SJSA1 (cell line): ENCODE measurements around the gene TSPAN3. TPM values are rescaled to one million over a fixed set of nuclear protein-coding genes. Genes with fewer than 3 reads are reported as not detected.

Experiments used
- DNase-seq, 2 experiments: peaks; one replicate each; pipeline ENCODE4 v3.0.0-alpha.2; 2015 to 2020; ENCODE audit warnings: low spot score in 2 of 2, low read depth in 1 of 2
- H3K27ac ChIP-seq: fragments of 250-450 bp; sonication (Bioruptor Pico); 2 replicates; pipeline ENCODE4 v1.5.1; 2020; ENCODE audit warnings: mild to moderate bottlenecking, moderate library complexity
- H3K27me3 ChIP-seq: fragments of 250-450 bp; sonication (Bioruptor Pico); replicated peaks from 2 replicates; pipeline ENCODE4 v1.5.1; 2020; ENCODE audit warnings: mild to moderate bottlenecking, moderate library complexity
- H3K36me3 ChIP-seq: fragments of 250-450 bp; sonication (Bioruptor Pico); 2 replicates; pipeline ENCODE4 v1.5.1; 2020; ENCODE audit warnings: mild to moderate bottlenecking
- H3K4me1 ChIP-seq: fragments of 250-450 bp; sonication (Bioruptor Pico); replicated peaks from 2 replicates; pipeline ENCODE4 v1.6.1; 2021; ENCODE audit warnings: mild to moderate bottlenecking
- H3K4me3 ChIP-seq: fragments of 250-450 bp; sonication (Bioruptor Pico); 2 replicates; pipeline ENCODE4 v1.5.1; 2020; ENCODE audit warnings: mild to moderate bottlenecking
- H3K9me3 ChIP-seq: fragments of 250-450 bp; sonication (Bioruptor Pico); replicated peaks from 2 replicates; pipeline ENCODE4 v1.5.1; 2020; ENCODE audit warnings: mild to moderate bottlenecking
- total RNA-seq: library from RNA; depleted of rRNA; stranded (reverse); fragments of >200 nt; shearing (Covaris generic); gene quantifications from 2 replicates; pipeline ENCODE4 v1.2.3, GENCODE V29; 2014; rRNA removed

TSPAN3 gene
- total RNA-seq, 1 experiment from 2014 or later: 331 TPM

DNA sequence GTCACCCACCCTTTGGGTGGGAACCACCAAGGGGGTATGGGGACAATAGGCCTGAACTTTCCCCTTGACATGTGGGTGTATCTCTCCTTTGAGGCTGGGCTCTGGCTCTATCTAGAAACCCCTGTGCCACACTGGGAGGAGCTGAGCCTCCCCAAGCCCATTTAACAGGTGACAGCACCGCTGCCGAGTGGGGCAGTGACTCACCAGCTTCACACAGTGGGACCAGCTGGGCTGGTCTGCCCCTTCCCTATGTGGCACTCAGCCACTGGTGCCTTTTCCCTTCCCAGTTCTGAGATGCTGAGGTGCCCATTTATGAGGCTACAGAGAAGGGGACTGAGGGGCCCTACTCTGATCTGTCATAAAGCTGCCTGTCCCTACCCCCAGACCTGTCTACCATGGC lies 70.9 kb downstream of the TSPAN3 start:
- Histone ChIP-seq H3K9me3 (no peaks in the 10 kb centered on the region), H3K27me3 (no peaks in the 10 kb centered on the region), H3K36me3 (no peaks in the 10 kb centered on the region), H3K27ac (no peak overlapping the region), H3K4me1 (no peaks in the 10 kb centered on the region), H3K4me3 (no peak overlapping the region)
- DNase-seq: no peak

DNA sequence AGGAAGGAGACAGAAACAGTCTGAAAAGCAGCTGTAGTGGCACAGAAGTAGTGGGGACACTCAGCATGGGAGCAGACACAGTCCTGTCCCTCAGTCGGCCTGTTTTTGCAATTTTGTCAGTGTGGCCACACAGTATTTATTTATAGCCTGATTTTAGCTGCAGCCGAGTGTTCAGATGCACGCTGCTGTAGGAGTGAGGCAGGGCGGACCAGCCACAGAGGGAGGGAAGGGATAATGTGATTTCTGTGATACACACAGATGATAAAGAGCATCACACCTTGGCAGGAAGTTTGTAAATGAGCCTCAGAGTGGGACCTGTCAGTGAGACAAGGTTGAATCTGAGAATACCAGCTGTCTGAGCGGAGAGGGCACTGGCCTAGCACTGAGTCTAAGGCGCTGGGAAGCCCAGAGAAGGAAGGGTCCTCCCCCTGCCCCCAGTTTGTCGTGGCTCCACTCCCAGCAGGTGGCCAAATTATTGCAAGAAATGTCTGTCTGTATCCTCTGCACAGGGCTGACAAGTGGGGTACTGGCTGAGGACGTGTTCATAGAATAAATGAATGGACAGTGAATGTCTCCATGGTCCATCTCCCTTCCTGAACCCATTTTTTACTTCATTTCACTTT lies 72.1 kb downstream of the TSPAN3 start:
- no peak overlapping the region for H3K27ac ChIP-seq
- H3K4me3 ChIP-seq: no peak overlapping the region
- no peak for DNase-seq
- H3K27me3 ChIP-seq: no peaks in the 10 kb centered on the region
- H3K36me3 ChIP-seq: no peaks in the 10 kb centered on the region
- no peaks in the 10 kb centered on the region for H3K9me3 ChIP-seq
- H3K4me1 ChIP-seq: no peaks in the 10 kb centered on the region

GRCh38 chr15:76996526-76997401 lies 74.1 kb downstream of the TSPAN3 start:
- Histone ChIP-seq H3K4me1 (no peaks in the 10 kb centered on the region), H3K36me3 (no peaks in the 10 kb centered on the region), H3K9me3 (no peaks in the 10 kb centered on the region), H3K27ac (no peak overlapping the region), H3K4me3 (no peak overlapping the region), H3K27me3 (no peaks in the 10 kb centered on the region)
- no peak for DNase-seq

DNA sequence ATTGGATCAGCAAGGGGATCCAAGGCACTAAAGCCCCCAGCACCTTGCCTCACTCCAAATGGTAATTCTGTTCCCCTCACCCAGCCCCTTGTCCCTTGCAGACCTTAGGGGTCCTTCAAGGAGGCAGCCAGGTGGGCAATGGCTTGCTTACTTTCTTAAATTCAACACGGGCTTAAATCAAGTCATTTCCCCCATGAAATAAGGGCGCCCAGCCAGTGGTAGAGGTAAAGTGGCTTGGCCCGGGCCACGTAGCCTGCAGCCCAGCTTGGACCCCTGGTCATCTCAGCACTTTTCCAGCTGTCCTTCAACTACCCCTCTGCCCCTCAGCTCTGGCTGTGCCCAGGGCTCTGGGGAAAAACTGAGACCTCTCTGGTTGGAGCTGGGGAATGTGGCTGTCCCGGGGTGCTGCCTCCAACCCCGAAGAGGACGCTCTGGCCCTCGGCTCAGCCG lies 74.8 kb downstream of the TSPAN3 start:
- no peak for DNase-seq
- Histone ChIP-seq H3K4me1 (no peaks in the 10 kb centered on the region), H3K4me3 (no peak overlapping the region), H3K36me3 (no peaks in the 10 kb centered on the region), H3K27ac (no peak overlapping the region), H3K9me3 (no peaks in the 10 kb centered on the region), H3K27me3 (no peaks in the 10 kb centered on the region)

DNA sequence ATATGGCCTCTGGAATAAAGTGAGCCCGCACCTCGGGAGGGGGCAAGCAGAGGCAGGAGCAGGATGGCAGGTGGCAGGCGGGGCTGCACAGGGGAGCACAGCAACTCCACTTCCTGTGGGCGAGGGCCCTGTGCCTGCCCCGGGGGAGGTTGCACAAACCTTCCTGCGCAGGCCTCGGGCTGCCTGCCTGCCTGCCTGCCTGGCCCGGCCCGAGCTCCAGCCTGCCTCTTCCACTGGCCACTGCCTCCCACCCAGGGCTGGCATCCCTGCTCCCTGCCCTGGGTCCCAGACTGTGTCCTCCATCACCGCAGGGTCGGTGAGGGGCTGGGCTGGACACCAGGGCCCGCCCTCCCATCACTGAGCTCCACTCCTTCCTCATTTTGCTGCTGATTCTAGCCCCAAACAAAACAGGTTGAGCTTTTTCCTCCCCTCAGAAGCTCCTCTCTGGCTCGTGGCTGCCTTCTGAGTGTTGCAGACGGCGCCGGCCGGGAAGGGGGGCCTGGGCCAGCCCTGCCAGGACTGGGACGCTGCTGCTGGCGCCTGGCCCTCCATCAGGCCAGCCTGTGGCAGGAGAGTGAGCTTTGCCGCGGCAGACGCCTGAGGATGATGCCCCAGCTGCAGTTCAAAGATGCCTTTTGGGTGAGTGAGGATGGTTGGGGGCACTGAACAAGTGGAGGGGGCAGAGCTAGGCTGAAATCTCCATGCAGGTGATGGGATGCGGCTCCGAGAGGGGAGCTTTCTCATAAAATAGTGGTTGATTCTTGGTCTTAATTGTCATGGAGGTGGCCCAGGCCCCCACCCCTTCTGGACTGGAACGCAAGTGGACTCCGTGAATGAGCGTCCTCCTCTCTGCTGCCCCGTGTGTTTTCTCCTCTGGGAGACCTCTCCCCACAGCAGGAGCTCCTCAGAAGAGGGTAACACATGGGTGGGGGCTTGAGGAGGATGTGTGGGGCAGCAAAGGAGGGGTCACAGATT lies 75.7 kb downstream of the TSPAN3 start, which contains the start of gene PSTPIP1:
TSS of gene PSTPIP1 (plus strand) at position 156 of the 975 bp plus-strand sequence. CDS start at position 604, 448 bp downstream.
- Histone ChIP-seq H3K27me3 (no peaks in the 10 kb centered on the region), H3K4me3 (no peak within 1 kb of the TSS), H3K27ac (no peak within 1 kb of the TSS), H3K4me1 (no peaks in the 10 kb centered on the region), H3K9me3 (no peaks in the 10 kb centered on the region), H3K36me3 (no peaks in the 10 kb centered on the region)
- no peak for DNase-seq

GRCh38 chr15:76994496-76994895 lies 76.4 kb downstream of the TSPAN3 start:
- Histone ChIP-seq H3K27me3 (no peaks in the 10 kb centered on the region), H3K9me3 (no peaks in the 10 kb centered on the region), H3K4me1 (no peaks in the 10 kb centered on the region), H3K27ac (no peak overlapping the region), H3K36me3 (no peaks in the 10 kb centered on the region), H3K4me3 (no peak overlapping the region)
- DNase-seq: no peak

- no peak overlapping the region for H3K27ac ChIP-seq
- H3K9me3 ChIP-seq: no peaks in the 10 kb centered on the region
- no peaks in the 10 kb centered on the region for H3K27me3 ChIP-seq
- no peaks in the 10 kb centered on the region for H3K36me3 ChIP-seq
- no peaks in the 10 kb centered on the region for H3K4me1 ChIP-seq
- DNase-seq: no peak
- H3K4me3 ChIP-seq: no peak overlapping the region
These were observed 76.9 kb downstream of the TSPAN3 start for GRCh38 chr15:76994001-76994400.

- no peak for DNase-seq
- Histone ChIP-seq H3K27me3 (no peaks in the 10 kb centered on the region), H3K9me3 (no peaks in the 10 kb centered on the region)
These were observed 77.7 kb downstream of the TSPAN3 start for GRCh38 chr15:76993114-76993725.

DNA sequence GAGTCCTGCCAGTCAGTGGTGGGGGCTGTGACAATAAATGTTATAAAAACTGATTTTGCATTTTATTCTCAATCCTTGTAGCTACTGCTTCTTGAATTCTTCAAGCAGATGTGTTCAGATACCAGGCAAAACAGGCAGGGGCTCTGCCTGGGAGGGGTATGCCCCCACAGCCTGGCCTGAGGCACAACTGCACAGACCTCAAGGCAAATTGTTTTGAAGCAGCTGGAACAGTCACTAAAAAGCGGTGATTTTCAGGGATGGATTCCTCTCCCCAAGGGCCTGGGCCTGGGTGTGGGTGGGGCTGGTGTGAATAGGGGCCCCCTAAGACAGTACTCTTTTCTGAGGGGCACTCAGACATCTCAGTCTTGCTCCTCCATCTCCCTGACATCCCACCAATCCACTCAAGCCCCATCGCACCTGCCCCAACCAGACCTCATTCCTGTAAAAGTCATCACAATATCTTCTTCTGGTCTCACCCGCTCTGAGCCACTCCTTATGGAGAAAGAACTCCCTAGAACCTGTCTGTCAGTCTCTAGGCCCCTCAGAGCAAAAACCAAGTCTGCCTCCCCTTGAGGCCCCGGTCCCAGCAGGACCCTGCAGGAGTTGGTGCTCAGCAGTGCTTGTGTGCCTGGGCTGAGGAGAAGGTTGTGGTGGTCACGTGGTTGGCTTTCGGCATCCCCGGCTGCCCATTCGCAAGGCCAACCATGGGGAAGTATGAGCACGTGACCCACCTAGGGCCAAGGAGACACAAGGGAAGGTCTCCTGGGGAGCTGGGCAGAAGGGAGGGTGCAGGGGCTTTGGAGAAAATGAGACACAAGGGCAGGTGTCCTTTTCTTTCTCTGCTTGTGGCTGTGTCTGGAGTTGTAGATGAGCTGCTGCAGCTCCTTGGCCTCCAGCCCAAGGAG lies 78.9 kb downstream of the TSPAN3 start:
- Histone ChIP-seq H3K4me3 (no peak overlapping the region), H3K36me3 (no peaks in the 10 kb centered on the region), H3K27ac (no peak overlapping the region), H3K27me3 (no peaks in the 10 kb centered on the region), H3K9me3 (no peaks in the 10 kb centered on the region), H3K4me1 (no peaks in the 10 kb centered on the region)
- DNase-seq: no peak

More at GRCh38 chr15:76993114-76993725, 77.7 kb downstream of the TSPAN3 start:
- no peaks in the 10 kb centered on the region for H3K36me3 ChIP-seq
- H3K4me3 ChIP-seq: no peak overlapping the region
- H3K27ac ChIP-seq: no peak overlapping the region
- no peaks in the 10 kb centered on the region for H3K4me1 ChIP-seq

Other genes with a start within 250 kb of the TSPAN3 start
- 4.6 and 10.2 TPM in 2 replicates for gene SCAPER, start 165.8 kb downstream of the TSPAN3 start, total RNA-seq
- 135 and 145 TPM in 2 replicates for gene RCN2, start 139.4 kb downstream of the TSPAN3 start, total RNA-seq
- not detected in 2 replicates for gene PSTPIP1, start 76.0 kb downstream of the TSPAN3 start, total RNA-seq